IMR-90 (cell line): Measurements from ENCODE around the gene MALL. TPM values are rescaled to one million over a fixed set of nuclear protein-coding genes. Genes with fewer than 3 reads are reported as not detected.

Experiments
- ATAC-seq: fragments of 200-7000 bp; cut with Tn5 transposase; 2 replicates; pipeline ENCODE4 v1.9.1; 2020; ENCODE audit warnings: low read depth, mild to moderate bottlenecking, moderate library complexity
- BruUV-seq: library from RNA; stranded (reverse); fragments of 400-500 nt; replicated peaks from 2 replicates; lab custom pipeline; 2021; lab: Mats Ljungman, UMichigan
- CTCF ChIA-PET: fragments of 300-600 bp; formaldehyde crosslinking; extraction: SDS; loops from one replicate; lab custom pipeline; 2021; ENCODE audit warnings: antibody characterized with exemption; lab: Yijun Ruan, JAX
- POLR2A ChIA-PET: fragments of 300-600 bp; sonication (Branson Sonifier 250); formaldehyde crosslinking; loops from one replicate; lab custom pipeline; 2022; ENCODE audit warnings: antibody characterized with exemption; ENCODE audit not compliant: unreplicated experiment; lab: Charles Lee
- DNase-seq: peaks from one replicate; pipeline ENCODE4 v3.0.0; 2013
- H2AFZ ChIP-seq: replicated peaks from 2 replicates; pipeline ENCODE3; 2013; ENCODE audit warnings: low read length, mild to moderate bottlenecking; ENCODE audit not compliant: poor library complexity
- H2AK5ac ChIP-seq: 2 replicates; pipeline ENCODE4 v1.6.1; 2013; ENCODE audit warnings: low read depth, low read length, inconsistent platforms
- H2AK9ac ChIP-seq: replicated peaks from 2 replicates; pipeline ENCODE3; 2013; ENCODE audit warnings: mild to moderate bottlenecking, low read depth, low read length, moderate library complexity; ENCODE audit not compliant: poor library complexity
- H2BK120ac ChIP-seq: 2 replicates; pipeline ENCODE4 v1.6.1; 2013; ENCODE audit warnings: low read depth, low read length, inconsistent platforms
- H2BK15ac ChIP-seq: 3 replicates; pipeline ENCODE4 v1.6.1; 2013; ENCODE audit warnings: low read depth, low read length, inconsistent platforms
- H2BK20ac ChIP-seq: 2 replicates; pipeline ENCODE4 v1.6.1; 2013; ENCODE audit warnings: low read depth, mild to moderate bottlenecking, inconsistent platforms, low read length, moderate library complexity
- H2BK5ac ChIP-seq: 2 replicates; pipeline ENCODE4 v1.6.1; 2013; ENCODE audit warnings: mild to moderate bottlenecking, low read depth, low read length, inconsistent platforms; ENCODE audit not compliant: poor library complexity, severe bottlenecking
- H3K14ac ChIP-seq: replicated peaks from 2 replicates; pipeline ENCODE4 v1.6.1; 2013; ENCODE audit warnings: low read depth, low read length, inconsistent platforms
- H3K18ac ChIP-seq: 2 replicates; pipeline ENCODE4 v1.6.1; 2013; ENCODE audit warnings: low read depth, low read length, control low read depth
- H3K23ac ChIP-seq: 2 replicates; pipeline ENCODE4 v1.6.1; 2013; ENCODE audit warnings: low read depth, low read length, inconsistent platforms
- H3K27ac ChIP-seq: 2 replicates; pipeline ENCODE4 v1.5.1; 2013; ENCODE audit warnings: mild to moderate bottlenecking, control low read depth, low read length; ENCODE audit not compliant: insufficient read depth
- H3K27me3 ChIP-seq: 2 replicates; pipeline ENCODE4 v1.6.1; 2013; ENCODE audit warnings: low read length; ENCODE audit not compliant: control insufficient read depth, insufficient read depth
- H3K36me3 ChIP-seq: 2 replicates; pipeline ENCODE4 v1.6.1; 2013; ENCODE audit warnings: low read length, mixed read lengths; ENCODE audit not compliant: control insufficient read depth, insufficient read depth
- H3K4ac ChIP-seq: 2 replicates; pipeline ENCODE4 v1.6.1; 2013; ENCODE audit warnings: low read depth, low read length, inconsistent platforms
- H3K4me1 ChIP-seq: 2 replicates; pipeline ENCODE4 v1.6.1; 2013; ENCODE audit warnings: low read length, mixed read lengths; ENCODE audit not compliant: control insufficient read depth, insufficient read depth
- H3K4me2 ChIP-seq: 2 replicates; pipeline ENCODE4 v1.6.1; 2013; ENCODE audit warnings: low read depth, mild to moderate bottlenecking, control low read depth, low read length, moderate library complexity
- H3K4me3 ChIP-seq: 2 replicates; pipeline ENCODE4 v1.5.1; 2013; ENCODE audit warnings: low read depth, mild to moderate bottlenecking, control low read depth, low read length, moderate library complexity; ENCODE audit not compliant: insufficient read depth
- H3K56ac ChIP-seq: 2 replicates; pipeline ENCODE4 v1.6.1; 2013; ENCODE audit warnings: low read length, inconsistent platforms; ENCODE audit not compliant: insufficient read depth; ENCODE audit errors: extremely low read depth
- H3K79me1 ChIP-seq, 2 experiments: 2 replicates each; pipeline ENCODE4 v1.6.1; 2013; ENCODE audit warnings: low read length in 2 of 2, inconsistent platforms in 1 of 2, low read depth in 1 of 2
- H3K9ac ChIP-seq: 2 replicates; pipeline ENCODE4 v1.6.1; 2013; ENCODE audit warnings: low read depth, low read length, control low read depth
- H3K9me1 ChIP-seq: 2 replicates; pipeline ENCODE4 v1.6.1; 2013; ENCODE audit warnings: low read length, inconsistent platforms; ENCODE audit not compliant: insufficient read depth
- H3K9me3 ChIP-seq: 2 replicates; pipeline ENCODE4 v1.6.1; 2013; ENCODE audit warnings: low read length; ENCODE audit not compliant: control insufficient read depth, insufficient read depth
- H4K20me1 ChIP-seq: 2 replicates; pipeline ENCODE4 v1.6.1; 2013; ENCODE audit warnings: low read length, inconsistent platforms; ENCODE audit not compliant: insufficient read depth
- H4K5ac ChIP-seq: 2 replicates; pipeline ENCODE4 v1.6.1; 2013; ENCODE audit warnings: mild to moderate bottlenecking, low read depth, low read length, control low read depth
- H4K8ac ChIP-seq, 2 experiments: 2 replicates each; pipeline ENCODE4 v1.6.1; 2013; ENCODE audit warnings: low read depth in 2 of 2, low read length in 2 of 2, control low read depth in 1 of 2, inconsistent platforms in 1 of 2
- H4K91ac ChIP-seq: 2 replicates; pipeline ENCODE4 v1.6.1; 2013; ENCODE audit warnings: low read depth, low read length, inconsistent platforms; ENCODE audit not compliant: insufficient read depth
- BHLHE40 ChIP-seq: fragments of 150-350 bp; IDR thresholded peaks from 2 replicates; pipeline ENCODE4 v1.6.1; 2016; ENCODE audit warnings: mild to moderate bottlenecking, low read depth, low read length
- CEBPB ChIP-seq: IDR thresholded peaks from 2 replicates; pipeline ENCODE4 v1.6.1; 2012; ENCODE audit warnings: low read depth, low read length, improper control_type of control experiment
- CHD1 ChIP-seq: IDR thresholded peaks from 2 replicates; pipeline ENCODE4 v1.6.1; 2012; ENCODE audit warnings: low read depth, low read length, improper control_type of control experiment
- MAZ ChIP-seq: IDR thresholded peaks from 2 replicates; pipeline ENCODE4 v1.6.1; 2012; ENCODE audit warnings: low read depth, mild to moderate bottlenecking, low read length, improper control_type of control experiment, moderate library complexity, borderline replicate concordance
- MXI1 ChIP-seq: IDR thresholded peaks from 2 replicates; pipeline ENCODE4 v1.6.1; 2012; ENCODE audit warnings: low read depth, mild to moderate bottlenecking, low read length, moderate library complexity, borderline replicate concordance
- NFE2L2 ChIP-seq: fragments of 150-350 bp; IDR thresholded peaks from 2 replicates; pipeline ENCODE4 v1.6.1; 2016; ENCODE audit warnings: low read depth, mild to moderate bottlenecking, low read length
- RCOR1 ChIP-seq: IDR thresholded peaks from 2 replicates; pipeline ENCODE4 v1.6.1; 2012; ENCODE audit warnings: mild to moderate bottlenecking, low read length, improper control_type of control experiment; ENCODE audit not compliant: insufficient replicate concordance
- WGBS, 2 experiments: methylation state at CpG; one replicate each; pipeline versions ENCODE4 v1.1.5 to v1.1.7; 2013; ENCODE audit warnings: missing lambda C conversion rate in 2 of 2; ENCODE audit not compliant: insufficient read length in 1 of 2; ENCODE audit errors: extremely low coverage in 2 of 2; 5-methylcytosine and 5-hydroxymethylcytosine counted together
- dilution Hi-C: fragments of 300-500 bp; cut with HindIII; formaldehyde crosslinking; loops from one replicate; pipeline ENCODE4 v1.14.3; 2018; ENCODE audit warnings: low sequenced_read_pairs; ENCODE audit not compliant: unreplicated experiment
- in situ Hi-C: fragments of 300-500 bp; cut with MboI; formaldehyde crosslinking; loops from 3 replicates; pipeline ENCODE4 v1.14.3; 2019; ENCODE audit warnings: low sequenced_read_pairs, inconsistent platforms, mixed read lengths
- intact Hi-C: fragments of 100-400 bp; cut with micrococcal nuclease; formaldehyde crosslinking; loops from 2 replicates; pipeline ENCODE4 v1.10.0; 2022
- polyA plus RNA-seq, 3 experiments: library from polyadenylated mRNA; depleted of rRNA; stranded (reverse); fragments of >200 nt; gene quantifications; 2 replicates each; pipeline ENCODE4 v1.2.3, GENCODE V29; 2012; ENCODE audit warnings: low replicate concordance in 1 of 3
- total RNA-seq: library from RNA; depleted of rRNA; stranded (reverse); fragments of >200 nt; gene quantifications from 2 replicates; pipeline ENCODE4 v1.2.3, GENCODE V29; 2012
- TF ChIP-seq, protein P1 (sequence below): conservative IDR thresholded peaks from 2 replicates; pipeline ENCODE4 v1.5.1; 2012; ENCODE audit warnings: mild to moderate bottlenecking, low read depth, low read length, improper control_type of control experiment

The MALL gene
- total and polyA plus RNA-seq, 2 of the 4 experiments (the other 2 are of a cell fraction) = 1.6 TPM

DNA sequence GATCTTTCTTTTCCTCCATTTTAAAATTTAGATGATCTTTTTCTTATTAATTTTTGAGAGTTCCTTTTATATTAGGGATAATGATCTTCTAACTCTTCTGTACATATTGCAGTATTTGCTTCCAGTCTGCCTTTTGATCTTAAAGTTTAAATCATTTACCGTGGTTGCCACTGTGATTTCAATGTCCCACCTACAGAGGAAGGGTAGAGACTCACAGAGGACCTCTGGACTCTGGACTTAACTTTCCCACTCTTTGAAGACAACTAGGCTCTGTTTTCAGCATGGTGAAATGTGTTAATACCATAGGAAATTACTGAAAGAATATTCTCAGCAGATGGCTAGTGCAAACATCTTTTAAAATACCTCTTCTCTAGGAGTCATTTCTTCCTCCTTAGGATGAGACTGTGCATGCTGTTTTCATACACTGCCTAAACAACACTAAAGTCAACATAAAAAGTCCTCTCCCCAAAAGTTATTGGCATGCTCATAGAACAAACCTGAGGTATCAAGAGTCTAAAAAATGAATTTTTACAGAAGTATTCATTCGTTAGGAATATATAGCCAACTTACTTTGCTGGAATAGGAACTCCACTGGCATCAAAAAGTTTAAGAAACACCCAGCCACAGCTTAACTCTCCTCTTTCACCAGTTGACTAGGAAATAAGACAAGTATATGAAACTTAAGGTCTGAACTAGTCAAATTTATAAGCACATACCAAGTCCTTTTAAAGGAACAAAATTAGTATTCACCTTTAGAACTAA lies 30.7 kb upstream of the MALL start:
- Histone ChIP-seq H3K36me3 (no peaks in the 10 kb centered on the region), H4K5ac (no peak overlapping the region), H3K27ac (no peak overlapping the region), H4K8ac (no peak overlapping the region), H2AFZ (no peak overlapping the region), H4K20me1 (no peaks in the 10 kb centered on the region), H3K18ac (no peak overlapping the region), H4K91ac (no peak overlapping the region), H3K9me3 (no peaks in the 10 kb centered on the region), H2BK5ac (no peak overlapping the region), H3K27me3 (no peaks in the 10 kb centered on the region), H3K4ac (no peak overlapping the region), H2AK5ac (no peak overlapping the region), H3K4me1 (peaks cover 3% of the 10 kb centered on the region), H3K4me3 (no peak overlapping the region), H3K9ac (no peak overlapping the region), H3K79me1 (no peaks in the 10 kb centered on the region), H2BK15ac (no peak overlapping the region), H2BK120ac (no peak overlapping the region), H3K14ac (no peak overlapping the region), H3K56ac (no peak overlapping the region), H2BK20ac (no peak overlapping the region), H3K9me1 (peaks cover 3% of the 10 kb centered on the region), H3K4me2 (no peak overlapping the region), H3K23ac (no peak overlapping the region), H2AK9ac (no peak overlapping the region)
- dilution Hi-C loops (no loop called here), in situ Hi-C loops (no loop called here), intact Hi-C loops (no loop called here)
- POLR2A ChIA-PET = no interaction called here
- no TSS peak for BruUV-seq
- DNase-seq (no peak), ATAC-seq (no peak)
- TF ChIP-seq CHD1 (no peak), MAZ (no peak), MXI1 (no peak), RCOR1 (no peak), BHLHE40 (no peak), CEBPB (no peak), NFE2L2 (no peak)
- TF ChIP-seq, protein P1, sequence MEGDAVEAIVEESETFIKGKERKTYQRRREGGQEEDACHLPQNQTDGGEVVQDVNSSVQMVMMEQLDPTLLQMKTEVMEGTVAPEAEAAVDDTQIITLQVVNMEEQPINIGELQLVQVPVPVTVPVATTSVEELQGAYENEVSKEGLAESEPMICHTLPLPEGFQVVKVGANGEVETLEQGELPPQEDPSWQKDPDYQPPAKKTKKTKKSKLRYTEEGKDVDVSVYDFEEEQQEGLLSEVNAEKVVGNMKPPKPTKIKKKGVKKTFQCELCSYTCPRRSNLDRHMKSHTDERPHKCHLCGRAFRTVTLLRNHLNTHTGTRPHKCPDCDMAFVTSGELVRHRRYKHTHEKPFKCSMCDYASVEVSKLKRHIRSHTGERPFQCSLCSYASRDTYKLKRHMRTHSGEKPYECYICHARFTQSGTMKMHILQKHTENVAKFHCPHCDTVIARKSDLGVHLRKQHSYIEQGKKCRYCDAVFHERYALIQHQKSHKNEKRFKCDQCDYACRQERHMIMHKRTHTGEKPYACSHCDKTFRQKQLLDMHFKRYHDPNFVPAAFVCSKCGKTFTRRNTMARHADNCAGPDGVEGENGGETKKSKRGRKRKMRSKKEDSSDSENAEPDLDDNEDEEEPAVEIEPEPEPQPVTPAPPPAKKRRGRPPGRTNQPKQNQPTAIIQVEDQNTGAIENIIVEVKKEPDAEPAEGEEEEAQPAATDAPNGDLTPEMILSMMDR = no peak
- WGBS, 2 experiments = no CpG with 5 or more reads among the region's 2 CpGs
- CTCF ChIA-PET = no interaction called here
